GF-D8 (cell line): ENCODE measurements around the gene C16orf96.

Source experiments
- DNase-seq: peaks from one replicate; lab custom pipeline; 2025; lab: John Stamatoyannopoulos, UW

Gene C16orf96

DNA sequence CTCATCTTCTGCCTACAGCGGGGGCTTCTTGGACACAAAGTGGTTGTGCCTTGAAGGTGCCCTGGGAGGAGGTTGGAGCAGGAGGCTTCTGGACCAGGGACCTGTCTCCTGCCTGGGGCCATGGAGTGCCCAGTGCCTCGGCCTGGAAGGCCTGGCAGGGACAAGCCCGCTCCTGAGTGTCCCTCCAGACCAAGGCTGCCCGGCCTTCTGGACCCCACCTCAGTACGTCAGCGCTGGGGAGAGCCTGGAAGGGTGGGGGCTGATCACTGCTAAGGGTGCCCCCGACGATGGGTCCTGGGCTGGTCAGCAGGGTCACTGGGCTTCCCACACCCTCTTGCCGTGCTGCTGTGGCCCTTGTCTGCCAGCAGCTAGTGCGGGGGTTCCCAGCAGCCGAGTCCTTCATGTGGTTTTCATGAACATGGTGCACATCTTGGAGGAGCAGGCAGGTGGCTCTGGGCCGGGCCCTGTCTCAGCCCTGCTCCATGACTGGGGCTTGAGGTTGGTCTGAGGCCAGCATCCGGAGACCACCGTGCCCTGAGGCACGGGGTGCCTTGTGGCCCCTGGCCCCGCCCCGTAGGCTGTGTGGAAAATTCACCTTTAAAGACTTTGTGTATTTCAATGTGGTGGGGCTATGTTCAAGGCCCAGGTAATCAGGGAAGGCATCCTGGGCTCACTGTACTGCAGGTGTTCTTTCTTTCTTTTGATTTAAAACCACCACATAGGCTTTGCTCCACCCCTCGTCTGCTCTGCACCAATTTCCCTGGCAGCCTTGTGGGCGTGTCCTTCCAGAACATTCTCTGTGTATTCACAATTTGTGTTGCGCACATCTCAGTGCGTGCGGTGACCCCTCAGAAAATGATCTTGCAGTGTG is 90.9 kb downstream of the C16orf96 start:
- no peak for DNase-seq

DNA sequence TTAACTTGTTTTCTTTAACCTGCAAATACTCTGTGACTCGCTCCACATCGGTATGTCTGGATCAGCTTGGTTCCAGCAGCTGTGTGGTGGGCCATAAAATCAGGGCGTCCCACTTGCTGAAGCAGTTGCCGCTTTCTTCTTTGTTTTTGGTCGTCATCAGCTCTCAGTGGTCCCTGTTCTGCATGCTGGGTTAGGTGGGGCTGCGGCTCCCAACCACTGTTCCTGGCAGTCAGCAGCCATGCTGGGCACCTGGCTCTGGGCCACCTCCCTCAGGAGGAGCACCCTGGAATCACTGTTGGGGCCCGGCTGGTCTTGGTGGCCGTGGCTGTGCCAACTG is 91.5 kb downstream of the C16orf96 start:
- DNase-seq: no peak

GRCh38 chr16:4648917-4649316 is 92.8 kb downstream of the C16orf96 start:
- no peak for DNase-seq

GRCh38 chr16:4649744-4650442 is 93.8 kb downstream of the C16orf96 start:
- no peak for DNase-seq
